Measurements from ENCODE around the gene PACRG.

PACRG gene

DNA sequence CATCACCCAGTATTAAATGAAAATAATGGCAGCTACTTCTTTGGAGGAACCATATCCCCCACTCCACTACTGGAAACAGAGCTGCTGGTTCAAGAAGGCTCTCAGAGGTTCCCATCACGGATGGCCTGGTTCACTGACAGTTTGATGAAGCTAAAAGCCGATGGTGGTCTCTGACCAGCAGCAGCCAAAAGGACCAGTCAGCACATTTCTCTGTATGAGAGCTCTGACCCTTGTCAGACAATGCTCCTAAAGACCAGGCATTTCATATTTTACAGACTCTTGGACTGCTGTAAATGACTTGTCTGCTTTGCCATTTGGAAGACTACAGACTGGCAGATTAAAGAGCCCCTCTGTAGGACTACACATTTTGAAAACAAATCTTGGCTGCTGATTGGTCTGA, 16.8 kb upstream of the PACRG start:
- no peak for DNase-seq

DNA sequence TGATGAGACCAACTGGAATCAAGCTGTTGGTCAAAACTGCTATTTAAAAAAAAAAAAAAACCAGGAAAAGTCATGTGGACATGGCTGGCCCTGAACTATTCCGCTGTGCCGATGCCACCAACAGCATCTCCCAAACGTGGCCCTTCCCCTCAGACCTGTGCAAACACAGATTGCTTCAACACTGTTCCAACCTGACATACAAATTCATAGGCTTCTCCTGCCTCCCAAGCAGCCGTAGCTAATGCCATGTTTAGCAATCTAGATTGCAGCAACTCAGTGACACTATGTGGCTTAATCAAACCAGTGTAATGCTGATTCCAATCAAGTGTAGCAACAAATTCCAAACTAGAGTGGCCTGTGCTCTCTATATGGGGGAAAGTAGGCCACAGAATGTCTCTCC, 16.4 kb upstream of the PACRG start:
- DNase-seq, result no peak

DNA sequence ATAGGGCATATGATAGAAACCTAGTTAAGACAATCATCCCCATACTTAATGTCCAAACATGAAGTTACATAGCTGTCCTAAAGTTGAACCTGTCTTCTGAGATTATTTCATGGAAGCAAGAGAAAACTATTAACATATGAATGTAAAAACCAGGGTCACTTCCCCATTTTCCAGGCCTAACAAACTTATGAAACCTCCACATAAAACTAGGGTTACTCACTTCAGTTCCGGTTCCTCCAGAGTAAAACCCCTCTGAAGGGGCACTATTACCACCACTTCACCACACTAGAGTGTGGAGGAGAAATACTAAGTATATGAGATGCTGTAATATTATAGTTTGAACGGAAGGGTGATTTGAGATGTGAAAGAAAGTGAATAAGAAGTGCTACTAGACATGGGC, 15.1 kb upstream of the PACRG start:
- DNase-seq, result no peak

DNA sequence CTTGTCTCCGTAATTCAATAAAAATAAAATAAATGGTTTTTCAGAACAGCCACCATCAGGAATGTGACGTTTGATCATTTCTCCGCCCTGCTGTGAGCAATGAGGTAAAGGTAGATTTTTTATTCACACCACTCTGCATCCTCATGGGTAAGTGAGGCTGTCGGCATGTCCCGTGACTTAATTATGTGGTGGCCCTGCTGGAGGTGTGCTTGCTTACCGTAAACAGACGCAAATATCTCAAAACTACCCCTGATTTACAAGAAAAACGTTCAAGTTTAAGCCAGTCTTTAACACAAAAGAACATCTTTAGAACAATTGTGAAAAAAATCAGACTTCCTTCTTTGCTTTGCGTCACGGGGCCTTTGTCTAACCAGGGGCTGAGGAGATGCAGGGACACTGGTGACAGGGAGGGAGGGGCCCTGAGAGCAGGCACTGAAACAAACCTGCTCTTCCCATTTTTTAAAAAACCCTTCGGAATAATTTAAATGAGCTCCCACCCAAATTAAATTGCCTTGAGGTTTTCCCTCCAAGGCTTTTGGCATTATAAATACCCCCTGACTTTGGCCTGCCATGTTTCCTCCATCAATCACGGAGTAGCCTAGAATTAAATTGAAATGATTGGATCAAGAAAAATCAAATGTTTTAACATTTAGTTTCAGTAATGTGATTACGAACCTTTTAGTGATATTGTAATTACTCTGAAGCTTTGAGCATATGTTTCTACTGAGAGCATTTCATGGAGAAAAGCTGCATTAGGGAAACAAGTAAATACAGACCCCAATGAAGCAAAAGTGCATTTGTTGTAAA, 13.6 kb upstream of the PACRG start:
- DNase-seq, result no peak

- DNase-seq, result no peak
Measured at GRCh38 chr6:162715601-162716000, 12.2 kb upstream of the PACRG start.

- no peak for DNase-seq
Measured at GRCh38 chr6:162719528-162719927, 8.2 kb upstream of the PACRG start.

DNA sequence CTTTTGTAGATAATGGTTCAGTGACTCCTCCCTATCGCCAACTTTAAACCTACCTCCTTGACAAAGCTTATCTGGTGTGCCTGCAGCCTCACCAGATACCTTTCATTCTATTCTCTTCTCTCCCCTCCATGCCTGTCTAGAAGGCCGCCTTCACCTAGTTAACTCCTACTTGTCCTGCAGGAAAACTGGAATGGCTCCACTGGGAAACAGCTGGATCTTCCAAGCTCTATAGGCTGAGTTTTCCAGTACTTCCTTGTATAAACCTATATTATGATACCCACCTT, 6.4 kb upstream of the PACRG start:
- no peak for DNase-seq

DNA sequence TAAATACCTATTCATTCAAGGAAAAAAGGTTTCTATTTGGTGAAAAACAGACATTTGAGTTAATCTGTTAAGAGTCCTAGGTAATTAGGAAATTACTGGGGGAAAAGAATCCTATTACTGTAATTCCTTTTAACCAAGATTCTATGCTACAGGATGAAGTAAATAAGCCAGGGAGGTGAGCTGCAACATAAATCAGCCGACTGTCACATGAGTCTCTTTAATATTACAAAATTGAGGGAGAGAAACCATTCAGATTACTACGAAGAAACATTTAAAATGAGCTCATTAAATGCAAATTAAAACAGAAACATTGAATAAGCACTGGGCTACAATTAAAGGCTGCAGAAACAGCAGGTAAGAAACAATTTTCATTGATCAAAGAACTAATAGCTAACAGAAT, 5.5 kb upstream of the PACRG start:
- DNase-seq, result no peak

DNA sequence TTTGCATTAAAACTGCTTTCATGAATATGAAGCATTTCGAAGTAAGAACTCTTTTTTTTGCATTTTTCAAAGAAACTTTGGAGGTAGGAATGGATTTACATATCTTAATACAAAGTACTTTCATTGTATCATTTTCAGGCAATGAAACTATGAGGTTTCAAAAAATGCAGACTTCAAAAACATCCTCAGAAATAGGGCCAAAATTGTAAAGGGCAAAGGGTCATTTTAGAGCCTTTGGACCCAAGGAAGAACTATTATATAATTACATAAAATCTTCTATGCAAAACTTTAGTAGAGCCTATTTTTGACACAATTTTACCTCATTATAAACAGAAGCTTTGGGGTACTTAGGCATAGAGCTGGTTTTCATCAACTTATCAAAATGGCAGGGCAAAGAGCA, 5.1 kb upstream of the PACRG start:
- DNase-seq, result no peak

DNA sequence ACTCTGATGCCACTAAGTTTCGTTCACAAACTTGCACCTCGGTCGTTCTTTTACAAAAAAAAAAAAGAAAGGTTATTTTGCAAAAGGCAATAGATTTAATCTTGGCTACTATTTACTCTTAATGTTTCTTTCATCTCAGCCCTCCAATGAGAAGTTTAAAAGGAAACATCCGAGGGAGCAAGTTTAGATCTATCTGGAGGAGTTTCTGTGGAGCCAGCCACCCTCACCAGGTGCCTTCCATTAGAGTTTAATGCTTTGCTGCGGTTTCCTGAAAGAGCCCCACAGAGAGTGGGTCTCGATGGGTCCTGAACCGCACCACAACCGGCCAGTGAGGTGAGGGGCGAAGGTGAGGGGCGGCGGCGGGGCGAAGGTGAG, 840 bp upstream of the PACRG start:
- DNase-seq, result no peak

GRCh38 chr6:162728197-162728596, 423 bp downstream of the PACRG start:
- DNase-seq, result no peak

GRCh38 chr6:162728706-162729105, 932 bp downstream of the PACRG start:
- DNase-seq, result no peak

DNA sequence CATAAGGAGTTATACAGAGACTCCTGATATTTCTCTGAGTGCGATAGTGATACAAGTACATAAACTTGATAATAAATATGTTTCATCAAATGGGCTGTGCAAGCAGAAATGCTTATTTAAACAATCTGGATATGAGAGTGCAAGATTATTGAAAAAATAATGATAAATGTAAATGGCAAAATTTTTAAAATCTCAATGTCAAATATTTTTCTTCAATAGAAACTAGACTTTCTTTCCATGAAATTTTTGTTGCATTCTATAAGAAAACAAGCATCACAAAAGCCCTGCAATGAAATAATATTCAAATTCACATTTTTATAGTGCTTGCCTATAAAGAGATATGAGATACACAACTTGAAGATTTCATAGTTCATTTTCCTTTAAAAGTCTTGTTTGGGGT, 2.7 kb downstream of the PACRG start:
- DNase-seq, result no peak

GRCh38 chr6:162733489-162733888, 5.7 kb downstream of the PACRG start:
- DNase-seq, result peak; percentile 28

- DNase-seq, result no peak
Measured at GRCh38 chr6:162736961-162737360, 9.2 kb downstream of the PACRG start.

DNA sequence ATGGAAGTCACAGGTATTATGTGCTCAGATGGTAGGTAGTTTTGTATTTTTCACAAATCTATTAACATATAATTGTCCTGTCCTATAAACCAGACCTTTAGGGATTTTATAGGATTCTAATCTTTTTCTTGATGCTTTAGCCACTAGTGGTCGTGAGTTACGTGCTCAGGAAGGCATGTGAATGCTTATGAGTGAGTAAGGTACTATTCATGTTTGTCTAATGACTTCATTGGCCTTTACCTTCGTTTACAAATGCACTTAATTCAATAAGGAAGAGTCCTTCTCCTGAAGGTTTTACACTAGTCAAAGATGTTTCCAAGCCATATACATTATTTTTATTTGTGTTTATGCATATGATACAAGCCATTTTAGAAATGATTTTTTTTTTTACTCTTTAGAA, 23.0 kb downstream of the PACRG start:
- no peak for DNase-seq

GRCh38 chr6:162751211-162751859, 23.6 kb downstream of the PACRG start:
- DNase-seq, result no peak

DNA sequence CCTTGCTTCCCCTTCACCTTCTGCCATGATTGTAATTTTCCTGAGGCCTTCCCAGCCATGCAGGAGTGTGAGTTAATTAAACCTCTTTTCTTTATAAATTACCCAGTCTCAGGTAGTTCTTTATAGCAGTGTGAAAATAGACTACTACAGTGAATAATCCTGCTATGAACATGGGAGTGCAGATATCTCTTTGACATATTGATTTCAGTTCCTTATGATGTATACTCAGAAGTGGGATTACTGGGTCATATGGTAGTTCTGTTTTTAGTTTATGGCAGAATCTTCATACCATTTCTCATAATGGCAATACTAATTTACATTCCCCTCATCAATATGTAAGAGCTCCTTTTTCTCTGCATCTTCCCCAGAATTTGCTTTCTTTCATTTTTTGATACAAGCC, 26.0 kb downstream of the PACRG start:
- no peak for DNase-seq

GRCh38 chr6:162770136-162770535, 42.4 kb downstream of the PACRG start:
- no peak for DNase-seq

DNA sequence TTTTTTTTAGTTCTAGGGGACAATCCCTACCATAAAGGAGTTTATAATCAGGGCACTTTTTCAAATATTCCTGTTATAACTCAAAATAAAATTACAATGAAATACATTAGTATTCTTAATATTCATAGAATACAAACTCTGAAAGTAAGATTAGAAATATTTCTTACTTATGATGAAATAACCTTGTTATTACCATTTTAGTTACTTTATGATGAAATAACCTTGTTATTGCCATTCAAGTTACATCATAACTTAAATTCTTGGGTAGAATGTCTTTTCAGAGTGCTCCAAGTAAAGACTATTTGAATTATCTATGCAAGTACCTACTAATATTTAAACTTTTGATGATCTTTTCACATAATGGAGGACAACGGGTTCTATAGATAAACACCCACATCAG, 43.2 kb downstream of the PACRG start:
- DNase-seq, result no peak

- DNase-seq, result no peak
Measured at GRCh38 chr6:162772466-162772865, 44.7 kb downstream of the PACRG start.

GRCh38 chr6:162773996-162774395, 46.2 kb downstream of the PACRG start:
- DNase-seq, result no peak

DNA sequence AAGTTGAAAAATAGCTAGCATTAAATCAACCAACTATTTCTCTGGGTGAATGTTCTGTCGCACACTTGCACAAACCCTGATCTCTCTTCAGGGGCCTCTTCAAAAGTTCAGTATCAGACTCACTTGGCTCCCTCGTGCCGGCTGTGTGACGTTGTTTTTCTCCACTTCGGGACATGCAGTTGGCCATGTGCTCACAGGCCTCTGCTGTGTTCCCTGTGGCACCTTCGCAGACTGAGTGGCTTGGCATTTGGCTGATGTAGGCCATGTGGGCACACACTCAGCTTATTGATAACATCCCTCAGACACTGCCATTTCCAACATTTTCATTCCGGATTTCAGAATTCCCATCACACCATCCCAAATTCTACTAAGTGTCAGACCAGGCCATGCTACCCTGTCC, 49.3 kb downstream of the PACRG start:
- DNase-seq, result no peak

DNA sequence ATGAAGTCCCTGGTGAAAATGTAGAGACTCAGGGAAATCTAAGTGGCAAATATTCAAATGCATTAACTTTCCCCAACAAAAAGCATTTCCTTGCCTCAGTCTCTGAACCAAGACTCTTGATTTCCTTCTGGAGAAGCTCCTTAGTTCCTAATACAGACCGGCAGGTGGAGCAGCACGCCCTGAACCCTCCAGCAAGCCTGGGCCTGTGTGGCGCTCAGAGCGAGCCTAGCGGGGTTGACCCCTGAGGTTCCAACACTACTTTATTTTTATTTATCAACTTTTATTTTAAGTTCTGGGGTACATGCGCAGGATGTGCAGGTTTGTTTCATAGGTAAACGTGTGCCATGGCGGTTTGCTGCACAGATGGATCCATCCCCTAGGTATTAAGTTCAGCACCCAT, 50.8 kb downstream of the PACRG start:
- no peak for DNase-seq

DNA sequence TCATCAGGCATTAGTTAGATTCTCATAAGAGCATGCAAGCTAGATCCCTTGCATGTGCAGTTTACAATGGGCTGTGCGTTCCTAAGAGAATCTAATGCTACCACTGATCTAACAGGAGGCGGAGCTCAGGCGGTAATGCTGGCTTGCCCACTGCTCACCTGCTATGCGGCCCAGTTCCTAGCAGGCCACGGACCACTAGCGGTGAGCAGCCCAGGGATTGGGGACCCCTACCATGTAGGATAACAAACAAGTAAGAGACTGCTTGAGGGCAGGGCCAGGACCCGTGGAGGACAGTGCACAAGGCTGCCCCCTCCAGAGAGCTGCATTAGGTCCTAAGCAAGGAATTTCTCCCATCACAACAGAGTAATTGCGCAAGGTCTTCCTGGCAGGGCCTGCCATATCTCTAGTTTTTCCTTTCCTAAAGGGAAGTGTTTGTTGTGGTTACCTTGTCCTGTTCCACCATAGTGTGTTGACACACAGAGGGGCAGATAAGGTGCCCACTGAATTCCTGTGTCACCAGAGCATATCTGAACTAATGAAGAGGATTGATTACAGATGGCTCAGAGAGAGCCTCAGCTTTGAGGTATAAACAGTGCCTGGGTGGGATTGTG, 58.0 kb downstream of the PACRG start:
- no peak for DNase-seq

Measured in CD4-positive, alpha-beta T cell treated with Interleukin-6 for 4 hours (primary cell).